Liver (tissue), 9 donors: Measurements from ENCODE around the gene RASL10A. TPM values are rescaled to one million over a fixed set of nuclear protein-coding genes. Genes with fewer than 3 reads are reported as not detected.
A peak's percentile ranks its signal among the peaks of the same experiment; 100 is the strongest.

Source experiments
- DNase-seq: peaks from one replicate; pipeline ENCODE4 v3.0.0-alpha.2; 2017; ENCODE audit warnings: low spot score
- H3K27ac ChIP-seq, 2 donors: one replicate each; pipeline ENCODE4 v1.7.0; 2013; ENCODE audit warnings: inconsistent platforms in 2 of 2, low read length in 2 of 2, control low read depth in 1 of 2, low read depth in 1 of 2, mild to moderate bottlenecking in 1 of 2
- H3K27me3 ChIP-seq, 4 donors: one replicate each; pipeline versions ENCODE4 v1.6.1 to v1.7.0; 2013; ENCODE audit warnings: low read length in 3 of 4, inconsistent platforms in 1 of 4, mild to moderate bottlenecking in 1 of 4, moderate library complexity in 1 of 4; ENCODE audit not compliant: control insufficient read depth in 4 of 4, insufficient read depth in 4 of 4
- H3K36me3 ChIP-seq, 4 donors: one replicate each; pipeline versions ENCODE4 v1.6.1 to v1.7.0; 2013; ENCODE audit warnings: low read length in 3 of 4, mild to moderate bottlenecking in 3 of 4, low read depth in 1 of 4, moderate library complexity in 1 of 4; ENCODE audit not compliant: control insufficient read depth in 4 of 4, insufficient read depth in 3 of 4
- H3K4me1 ChIP-seq, 4 donors: one replicate each; pipeline versions ENCODE4 v1.6.1 to v1.7.0; 2013; ENCODE audit warnings: low read length in 3 of 4, mild to moderate bottlenecking in 3 of 4, moderate library complexity in 1 of 4; ENCODE audit not compliant: control insufficient read depth in 4 of 4, insufficient read depth in 4 of 4
- H3K4me3 ChIP-seq, 3 donors: one replicate each; pipeline versions ENCODE4 v1.6.1 to v1.7.0; 2013; ENCODE audit warnings: low read length in 3 of 3, control low read depth in 1 of 3, low read depth in 1 of 3, mild to moderate bottlenecking in 1 of 3
- H3K9ac ChIP-seq, 2 donors: one replicate each; pipeline ENCODE4 v1.7.0; 2013; ENCODE audit warnings: low read length in 2 of 2, mild to moderate bottlenecking in 2 of 2, moderate library complexity in 2 of 2, control low read depth in 1 of 2, low read depth in 1 of 2
- H3K9me3 ChIP-seq, 4 donors: one replicate each; pipeline versions ENCODE4 v1.6.1 to v1.7.0; 2013; ENCODE audit warnings: low read length in 3 of 4; ENCODE audit not compliant: control insufficient read depth in 4 of 4
- EGR1 ChIP-seq, 2 donors: IDR thresholded peaks; 2 replicates each; pipeline ENCODE4 v1.6.1; 2016 to 2018; ENCODE audit warnings: antibody characterized with exemption in 2 of 2, low read depth in 2 of 2
- FOXA1 ChIP-seq: IDR thresholded peaks from 2 replicates; pipeline ENCODE4 v1.6.1; 2016; ENCODE audit warnings: antibody characterized with exemption
- FOXA2 ChIP-seq: IDR thresholded peaks from 2 replicates; pipeline ENCODE4 v1.6.1; 2016; ENCODE audit warnings: antibody characterized with exemption
- GABPA ChIP-seq, 2 donors: IDR thresholded peaks in 1 of 2; conservative IDR thresholded peaks in 1 of 2; 2 replicates each; pipeline ENCODE4 v1.6.1; 2016; ENCODE audit warnings: antibody characterized with exemption in 2 of 2, mild to moderate bottlenecking in 1 of 2, moderate library complexity in 1 of 2
- HNF4A ChIP-seq, 2 donors: conservative IDR thresholded peaks; 2 replicates each; pipeline ENCODE4 v1.6.1; 2016; ENCODE audit warnings: antibody characterized with exemption in 2 of 2, mild to moderate bottlenecking in 2 of 2
- HNF4G ChIP-seq: IDR thresholded peaks from 2 replicates; pipeline ENCODE4 v1.6.1; 2016; ENCODE audit warnings: antibody characterized with exemption
- JUND ChIP-seq, 2 donors: IDR thresholded peaks; 2 replicates each; pipeline ENCODE4 v1.6.1; 2016; ENCODE audit warnings: antibody characterized with exemption in 2 of 2
- MAX ChIP-seq: IDR thresholded peaks from 2 replicates; pipeline ENCODE4 v1.6.1; 2016; ENCODE audit warnings: antibody characterized with exemption
- NR2F2 ChIP-seq: IDR thresholded peaks from 2 replicates; pipeline ENCODE4 v1.6.1; 2016; ENCODE audit warnings: antibody characterized with exemption
- RAD21 ChIP-seq, 2 donors: IDR thresholded peaks; 2 replicates each; pipeline ENCODE4 v1.6.1; 2016; ENCODE audit warnings: antibody characterized with exemption in 2 of 2, mild to moderate bottlenecking in 2 of 2
- RXRA ChIP-seq, 2 donors: IDR thresholded peaks; 2 replicates each; pipeline ENCODE4 v1.6.1; 2017 to 2018; ENCODE audit warnings: antibody characterized with exemption in 2 of 2, mild to moderate bottlenecking in 1 of 2
- SP1 ChIP-seq: IDR thresholded peaks from 2 replicates; pipeline ENCODE4 v1.6.1; 2018; ENCODE audit warnings: antibody characterized with exemption, mild to moderate bottlenecking
- YY1 ChIP-seq: IDR thresholded peaks from 2 replicates; pipeline ENCODE4 v1.6.1; 2016; ENCODE audit warnings: antibody characterized with exemption, mild to moderate bottlenecking
- WGBS: extraction: QIAGEN DNeasy Blood & Tissue Kit; methylation state at CpG from one replicate; pipeline ENCODE4 v1.1.7; 2013; 5-methylcytosine and 5-hydroxymethylcytosine counted together
- polyA plus RNA-seq, 2 donors: library from polyadenylated mRNA; stranded (reverse) in 1 of 2; unstranded in 1 of 2; fragments of 200-250 nt in 1 of 2; fragments of >200 nt in 1 of 2; fragmentation: Nextera tagmentation in 1 of 2; extraction: Ambion mirVana in 1 of 2; gene quantifications; one replicate each; pipeline versions ENCODE4 v1.2.1 to v1.2.3, GENCODE V29; 2013 to 2015
- total RNA-seq, 2 donors: library from RNA; depleted of rRNA; stranded (reverse); fragments of >200 nt; gene quantifications; one replicate each; pipeline ENCODE4 v1.2.3, GENCODE V29; 2014
- TF ChIP-seq, protein P1 (sequence below): IDR thresholded peaks from 2 replicates; pipeline ENCODE4 v1.6.1; 2016; ENCODE audit warnings: antibody characterized with exemption, mild to moderate bottlenecking
- donor health status: healthy.
- donor health status: healthy.
- donor health status: healthy.
- donor health status: healthy.
- donor health status: healthy.

The RASL10A gene
- total and polyA plus RNA-seq, 4 donors: 0.10 to 0.79 (median 0.47) TPM

GRCh38 chr22:29337631-29338284 is 22.3 kb upstream of the RASL10A start:
- DNase-seq: no peak
- Histone ChIP-seq H3K36me3 (peaks cover 12 to 40% (median 19%) of the 10 kb centered on the region in 4 donors), H3K9ac (no peak overlapping the region), H3K27ac (peak overlapping the region; percentile 84 to 94), H3K4me1 (peaks cover 5 to 45% (median 37%) of the 10 kb centered on the region in 4 donors), H3K9me3 (no peaks in the 10 kb centered on the region), H3K27me3 (no peaks in the 10 kb centered on the region), H3K4me3 (no peak overlapping the region)
- TF ChIP-seq EGR1 (IDR thresholded peaks at IDR 0.05; ENCODE audit: low read depth in 2 of 2): no peak
- no peak for TF ChIP-seq YY1
- TF ChIP-seq GABPA (IDR thresholded peaks at IDR 0.05 in 1 of 2, conservative IDR thresholded peaks at IDR 0.05 in 1 of 2): no peak
- no peak for TF ChIP-seq FOXA1
- 91% methylated on average over 12 of the region's 12 CpGs for WGBS

- H3K36me3 ChIP-seq: peaks cover 12 to 37% (median 21%) of the 10 kb centered on the region in 4 donors
- H3K27me3 ChIP-seq: no peaks in the 10 kb centered on the region
- H3K27ac ChIP-seq: peak overlapping the region; percentile 84 to 94
- no peaks in the 10 kb centered on the region for H3K9me3 ChIP-seq
- DNase-seq: no peak
- H3K4me1 ChIP-seq: peaks cover 5 to 45% (median 37%) of the 10 kb centered on the region in 4 donors
- WGBS: 35% methylated on average over 14 of the region's 14 CpGs
- TF ChIP-seq MAX: peak; percentile 45
- peak; percentile 69 for TF ChIP-seq YY1
- peak; percentile 74 to 76 for TF ChIP-seq RXRA (IDR thresholded peaks at IDR 0.05)
- no peak for TF ChIP-seq HNF4G
- TF ChIP-seq NR2F2: peak; percentile 30
- TF ChIP-seq, protein P1, sequence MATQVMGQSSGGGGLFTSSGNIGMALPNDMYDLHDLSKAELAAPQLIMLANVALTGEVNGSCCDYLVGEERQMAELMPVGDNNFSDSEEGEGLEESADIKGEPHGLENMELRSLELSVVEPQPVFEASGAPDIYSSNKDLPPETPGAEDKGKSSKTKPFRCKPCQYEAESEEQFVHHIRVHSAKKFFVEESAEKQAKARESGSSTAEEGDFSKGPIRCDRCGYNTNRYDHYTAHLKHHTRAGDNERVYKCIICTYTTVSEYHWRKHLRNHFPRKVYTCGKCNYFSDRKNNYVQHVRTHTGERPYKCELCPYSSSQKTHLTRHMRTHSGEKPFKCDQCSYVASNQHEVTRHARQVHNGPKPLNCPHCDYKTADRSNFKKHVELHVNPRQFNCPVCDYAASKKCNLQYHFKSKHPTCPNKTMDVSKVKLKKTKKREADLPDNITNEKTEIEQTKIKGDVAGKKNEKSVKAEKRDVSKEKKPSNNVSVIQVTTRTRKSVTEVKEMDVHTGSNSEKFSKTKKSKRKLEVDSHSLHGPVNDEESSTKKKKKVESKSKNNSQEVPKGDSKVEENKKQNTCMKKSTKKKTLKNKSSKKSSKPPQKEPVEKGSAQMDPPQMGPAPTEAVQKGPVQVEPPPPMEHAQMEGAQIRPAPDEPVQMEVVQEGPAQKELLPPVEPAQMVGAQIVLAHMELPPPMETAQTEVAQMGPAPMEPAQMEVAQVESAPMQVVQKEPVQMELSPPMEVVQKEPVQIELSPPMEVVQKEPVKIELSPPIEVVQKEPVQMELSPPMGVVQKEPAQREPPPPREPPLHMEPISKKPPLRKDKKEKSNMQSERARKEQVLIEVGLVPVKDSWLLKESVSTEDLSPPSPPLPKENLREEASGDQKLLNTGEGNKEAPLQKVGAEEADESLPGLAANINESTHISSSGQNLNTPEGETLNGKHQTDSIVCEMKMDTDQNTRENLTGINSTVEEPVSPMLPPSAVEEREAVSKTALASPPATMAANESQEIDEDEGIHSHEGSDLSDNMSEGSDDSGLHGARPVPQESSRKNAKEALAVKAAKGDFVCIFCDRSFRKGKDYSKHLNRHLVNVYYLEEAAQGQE: peak; percentile 28
- peak in 1 of 2 donors; percentile 39 for TF ChIP-seq JUND (IDR thresholded peaks at IDR 0.05)
- no peak for TF ChIP-seq EGR1 (IDR thresholded peaks at IDR 0.05; ENCODE audit: low read depth in 2 of 2)
- TF ChIP-seq SP1: peak; percentile 94
- peak; percentile 23 to 38 for TF ChIP-seq RAD21 (IDR thresholded peaks at IDR 0.05)
- peak; percentile 74 to 76 for TF ChIP-seq HNF4A (conservative IDR thresholded peaks at IDR 0.05)
- TF ChIP-seq FOXA2: no peak
- H3K4me3 ChIP-seq: peak overlapping the region in 2 of 3 donors; percentile 1 to 29
- no peak overlapping the region for H3K9ac ChIP-seq
These were observed 21.4 kb upstream of the RASL10A start for GRCh38 chr22:29336751-29337490.
